H1 (cell line): ENCODE data around the gene MBD3. TPM values are rescaled to one million over a fixed set of nuclear protein-coding genes. Genes with fewer than 3 reads are reported as not detected.

Experiments used
- BACH1 ChIP-seq: IDR thresholded peaks from 2 replicates; pipeline ENCODE4 v1.6.1; 2012; ENCODE audit warnings: low read length, improper control_type of control experiment
- CHD7 ChIP-seq: fragments of 300-600 bp; sonication (generic); IDR thresholded peaks from 2 replicates; pipeline ENCODE4 v1.7.1; 2012; ENCODE audit warnings: low read length, moderate library complexity, mild to moderate bottlenecking, inconsistent platforms; ENCODE audit not compliant: insufficient replicate concordance
- JUN ChIP-seq: IDR thresholded peaks from 2 replicates; pipeline ENCODE4 v1.6.1; 2011; ENCODE audit warnings: low read depth, mild to moderate bottlenecking, improper control_type of control experiment, low read length
- MAFK ChIP-seq: IDR thresholded peaks from 2 replicates; pipeline ENCODE4 v1.6.1; 2012; ENCODE audit warnings: low read depth, mild to moderate bottlenecking, improper control_type of control experiment, low read length
- NANOG ChIP-seq: IDR thresholded peaks from 2 replicates; pipeline ENCODE4 v1.6.1; 2011; ENCODE audit warnings: low read length, low read depth, mild to moderate bottlenecking, inconsistent platforms; ENCODE audit not compliant: insufficient read depth, poor library complexity, severe bottlenecking
- PHF8 ChIP-seq: fragments of 200-600 bp; sonication (generic); conservative IDR thresholded peaks from 2 replicates; pipeline ENCODE4 v1.7.1; 2012; ENCODE audit warnings: low read depth, mild to moderate bottlenecking, inconsistent platforms, low read length, moderate library complexity
- POLR2AphosphoS5 ChIP-seq: IDR thresholded peaks from 2 replicates; pipeline ENCODE4 v1.6.1; 2011; ENCODE audit warnings: low read depth, low read length
- RXRA ChIP-seq: IDR thresholded peaks from 2 replicates; pipeline ENCODE4 v1.6.1; 2011; ENCODE audit warnings: low read depth, mild to moderate bottlenecking, low read length, moderate library complexity; ENCODE audit not compliant: insufficient read depth
- SAP30 ChIP-seq: fragments of 300-600 bp; sonication (generic); IDR thresholded peaks from 2 replicates; pipeline ENCODE4 v1.7.1; 2012; ENCODE audit warnings: low read length, moderate library complexity, mild to moderate bottlenecking, inconsistent platforms; ENCODE audit not compliant: insufficient read depth, insufficient replicate concordance
- TBP ChIP-seq: IDR thresholded peaks from 2 replicates; pipeline ENCODE4 v1.6.1; 2011; ENCODE audit warnings: low read depth, low read length, improper control_type of control experiment
- polyA plus RNA-seq, 7 experiments: library from polyadenylated mRNA; depleted of rRNA in 3 of 7; stranded (reverse) in 5 of 7; unstranded in 2 of 7; fragments of >200 nt in 5 of 7; fragments of 200-250 nt in 2 of 7; gene quantifications; 1 replicate in 5 of 7; 2 replicates in 1 of 7; 4 replicates in 1 of 7; pipeline versions ENCODE4 v1.2.1 to v1.2.3, GENCODE V29; 2011 to 2013; ENCODE audit warnings: missing spikeins in 2 of 7, mixed read lengths in 2 of 7
- total RNA-seq: library from RNA; stranded (reverse); fragmentation: NEBNext Ultra II Directional; extraction: Animal tissue kit (Norgen Biotek cat#: 25700); gene quantifications from 2 replicates; pipeline ENCODE4 v1.2.1, GENCODE V29; 2021

MBD3 gene
- total and polyA plus RNA-seq, 2 of the 8 experiments (the other 6 are each of a cell fraction or from before 2014, with no cell fraction given): 88.2 to 110 TPM

- TF ChIP-seq CHD7 (no peak), RXRA (no peak), NANOG (no peak), BACH1 (no peak), MAFK (no peak), POLR2AphosphoS5 (no peak), SAP30 (no peak), PHF8 (no peak), JUN (no peak), TBP (no peak)
These were observed 43.9 kb upstream of the MBD3 start (continued) for GRCh38 chr19:1636325-1637236.
